ENCODE measurements around the gene EDARADD. TPM values are rescaled to one million over a fixed set of nuclear protein-coding genes. Genes with fewer than 3 reads are reported as not detected.
A peak's percentile ranks its signal among the peaks of the same experiment; 100 is the strongest.
"Not testable (repeated sequence)": the region's sequence is repeated elsewhere in the genome, so short reads cannot be mapped to it uniquely, and the experiment has no call there.

The EDARADD gene
- polyA plus RNA-seq, 1 donor from 2014 or later = not detected

- Mint-ChIP-seq H3K27me3 (peaks cover 7% of the 10 kb centered on the region), H3K4me3 (no peak overlapping the region), H3K4me1 (no peaks in the 10 kb centered on the region), H3K36me3 (no peaks in the 10 kb centered on the region), H3K27ac (no peak overlapping the region), H3K9me3 (no peaks in the 10 kb centered on the region)
Measured at GRCh38 chr1:236472850-236473788, 79.0 kb downstream of the EDARADD start.

- H3K4me1 Mint-ChIP-seq = no peaks in the 10 kb centered on the region
- H3K27me3 Mint-ChIP-seq = peaks cover 6% of the 10 kb centered on the region
- H3K27ac Mint-ChIP-seq = no peak overlapping the region
- H3K36me3 Mint-ChIP-seq = peaks cover 2% of the 10 kb centered on the region
- H3K9me3 Mint-ChIP-seq = no peaks in the 10 kb centered on the region
- H3K4me3 Mint-ChIP-seq = no peak overlapping the region
Measured at GRCh38 chr1:236476019-236476418, 81.9 kb downstream of the EDARADD start.

GRCh38 chr1:236480758-236481436 lies 86.8 kb downstream of the EDARADD start:
- Mint-ChIP-seq H3K4me3 (no peak overlapping the region), H3K9me3 (no peaks in the 10 kb centered on the region), H3K36me3 (peaks cover 2% of the 10 kb centered on the region), H3K27me3 (peaks cover 2% of the 10 kb centered on the region), H3K27ac (no peak overlapping the region), H3K4me1 (no peaks in the 10 kb centered on the region)

GRCh38 chr1:236484310-236484971 lies 90.4 kb downstream of the EDARADD start:
- H3K27ac Mint-ChIP-seq = no peak overlapping the region
- H3K36me3 Mint-ChIP-seq = peaks cover 2% of the 10 kb centered on the region
- no peaks in the 10 kb centered on the region for H3K4me1 Mint-ChIP-seq
- no peaks in the 10 kb centered on the region for H3K9me3 Mint-ChIP-seq
- H3K4me3 Mint-ChIP-seq = peak overlapping the region in 1 of 4 donors; percentile 47
- peaks cover 2% of the 10 kb centered on the region for H3K27me3 Mint-ChIP-seq

- H3K36me3 Mint-ChIP-seq = no peaks in the 10 kb centered on the region
- H3K9me3 Mint-ChIP-seq = no peaks in the 10 kb centered on the region
- H3K27me3 Mint-ChIP-seq = peaks cover 12% of the 10 kb centered on the region
- no peaks in the 10 kb centered on the region for H3K4me1 Mint-ChIP-seq
- no peak overlapping the region for H3K27ac Mint-ChIP-seq
- H3K4me3 Mint-ChIP-seq = no peak overlapping the region
Measured at GRCh38 chr1:236486356-236487002, 92.4 kb downstream of the EDARADD start.

GRCh38 chr1:236489161-236489560 lies 95.1 kb downstream of the EDARADD start:
- H3K9me3 Mint-ChIP-seq, H3K27ac Mint-ChIP-seq: not testable (repeated sequence)

GRCh38 chr1:236489710-236490377 lies 95.8 kb downstream of the EDARADD start:
- H3K4me3 Mint-ChIP-seq = no peak overlapping the region
- H3K9me3 Mint-ChIP-seq = no peaks in the 10 kb centered on the region
- no peaks in the 10 kb centered on the region for H3K36me3 Mint-ChIP-seq
- no peaks in the 10 kb centered on the region for H3K4me1 Mint-ChIP-seq
- H3K27ac Mint-ChIP-seq = no peak overlapping the region
- H3K27me3 Mint-ChIP-seq = peaks cover 22% of the 10 kb centered on the region

More at GRCh38 chr1:236489161-236489560, 95.1 kb downstream of the EDARADD start:
- H3K4me3 Mint-ChIP-seq, H3K4me1 Mint-ChIP-seq, H3K36me3 Mint-ChIP-seq: not testable (repeated sequence)
- H3K27me3 Mint-ChIP-seq = peaks cover 22% of the 10 kb centered on the region

- H3K27ac Mint-ChIP-seq = no peak overlapping the region
Measured at GRCh38 chr1:236491469-236492136, 97.5 kb downstream of the EDARADD start.

GRCh38 chr1:236492378-236492777 lies 98.3 kb downstream of the EDARADD start:
- Mint-ChIP-seq H3K4me3 (no peak overlapping the region), H3K4me1 (peaks cover 0 to 5% (median 0%) of the 10 kb centered on the region in 3 donors), H3K27me3 (peaks cover 28% of the 10 kb centered on the region), H3K36me3 (peaks cover 2% of the 10 kb centered on the region), H3K27ac (no peak overlapping the region), H3K9me3 (no peaks in the 10 kb centered on the region)

More at GRCh38 chr1:236491469-236492136, 97.5 kb downstream of the EDARADD start:
- Mint-ChIP-seq H3K4me1 (peaks cover 0 to 5% (median 0%) of the 10 kb centered on the region in 3 donors), H3K36me3 (peaks cover under 1% of the 10 kb centered on the region), H3K9me3 (no peaks in the 10 kb centered on the region), H3K27me3 (peaks cover 27% of the 10 kb centered on the region), H3K4me3 (no peak overlapping the region)

GRCh38 chr1:236494082-236494481 lies 100.0 kb downstream of the EDARADD start:
- peaks cover 28% of the 10 kb centered on the region for H3K27me3 Mint-ChIP-seq
- peaks cover 2% of the 10 kb centered on the region for H3K36me3 Mint-ChIP-seq
- no peak overlapping the region for H3K4me3 Mint-ChIP-seq
- H3K9me3 Mint-ChIP-seq = no peaks in the 10 kb centered on the region
- H3K27ac Mint-ChIP-seq = no peak overlapping the region
- peaks cover 0 to 5% (median 0%) of the 10 kb centered on the region in 3 donors for H3K4me1 Mint-ChIP-seq

- H3K9me3 Mint-ChIP-seq = no peaks in the 10 kb centered on the region
- peaks cover 2% of the 10 kb centered on the region for H3K36me3 Mint-ChIP-seq
- peaks cover 25% of the 10 kb centered on the region for H3K27me3 Mint-ChIP-seq
- peaks cover 0 to 5% (median 0%) of the 10 kb centered on the region in 3 donors for H3K4me1 Mint-ChIP-seq
- no peak overlapping the region for H3K27ac Mint-ChIP-seq
- H3K4me3 Mint-ChIP-seq = no peak overlapping the region
Measured at GRCh38 chr1:236494586-236495466, 100.7 kb downstream of the EDARADD start.

- Mint-ChIP-seq H3K27me3 (peaks cover 24% of the 10 kb centered on the region), H3K9me3 (no peaks in the 10 kb centered on the region), H3K27ac (no peak overlapping the region), H3K4me3 (no peak overlapping the region), H3K4me1 (peaks cover 0 to 5% (median 0%) of the 10 kb centered on the region in 3 donors), H3K36me3 (peaks cover 2% of the 10 kb centered on the region)
Measured at GRCh38 chr1:236495467-236496112, 101.5 kb downstream of the EDARADD start.

GRCh38 chr1:236497908-236498307 lies 103.8 kb downstream of the EDARADD start:
- Mint-ChIP-seq H3K27ac (no peak overlapping the region), H3K27me3 (peaks cover 15% of the 10 kb centered on the region), H3K4me1 (peaks cover 0 to 10% (median 3%) of the 10 kb centered on the region in 3 donors), H3K36me3 (peaks cover 2% of the 10 kb centered on the region), H3K4me3 (no peak overlapping the region), H3K9me3 (no peaks in the 10 kb centered on the region)

Data from IgD-negative memory B cell (primary cell).